H1 (cell line): ENCODE data around the gene RASGRP1. TPM values are rescaled to one million over a fixed set of nuclear protein-coding genes. Genes with fewer than 3 reads are reported as not detected.

ENCODE experiments used
- CTCF ChIA-PET: fragments of 300-600 bp; sonication (Branson Sonifier 250); formaldehyde crosslinking; loops from one replicate; lab custom pipeline; 2021; ENCODE audit not compliant: partially characterized antibody; lab: Charles Lee
- POLR2A ChIA-PET: fragments of 300-600 bp; sonication (Branson Sonifier 250); formaldehyde crosslinking; loops from one replicate; lab custom pipeline; 2021; ENCODE audit warnings: inconsistent platforms; ENCODE audit not compliant: partially characterized antibody; lab: Charles Lee
- DNase-seq, 2 experiments: peaks; one replicate each; pipeline versions ENCODE4 v3.0.0 to v3.0.0-alpha.2; 2010 to 2022; ENCODE audit warnings: low spot score in 2 of 2, low read depth in 1 of 2, mixed read lengths in 1 of 2
- FAIRE-seq: peaks from 2 replicates; lab custom pipeline; 2011; peaks lifted over from hg19 to GRCh38; lab: Jason Lieb, UNC
- H2AFZ ChIP-seq: 2 replicates; pipeline ENCODE4 v1.8.1; 2012; ENCODE audit warnings: low read length, inconsistent platforms
- H2AK5ac ChIP-seq: 2 replicates; pipeline ENCODE4 v1.6.1; 2013; ENCODE audit warnings: low read depth, low read length
- H2BK120ac ChIP-seq: replicated peaks from 2 replicates; pipeline ENCODE3; 2013; ENCODE audit warnings: low read depth, low read length, inconsistent platforms
- H2BK12ac ChIP-seq: 2 replicates; pipeline ENCODE4 v1.6.1; 2013; ENCODE audit warnings: low read depth, low read length
- H2BK15ac ChIP-seq: 2 replicates; pipeline ENCODE4 v1.6.1; 2013; ENCODE audit warnings: low read length
- H2BK20ac ChIP-seq: 2 replicates; pipeline ENCODE4 v1.6.1; 2013; ENCODE audit warnings: low read length
- H2BK5ac ChIP-seq: 2 replicates; pipeline ENCODE4 v1.6.1; 2013; ENCODE audit warnings: low read depth, low read length
- H3K14ac ChIP-seq: 2 replicates; pipeline ENCODE4 v1.6.1; 2013; ENCODE audit warnings: inconsistent platforms; ENCODE audit not compliant: insufficient read length
- H3K18ac ChIP-seq: 2 replicates; pipeline ENCODE4 v1.6.1; 2013; ENCODE audit warnings: low read length; ENCODE audit errors: extremely low read depth
- H3K23ac ChIP-seq: 2 replicates; pipeline ENCODE4 v1.6.1; 2013; ENCODE audit warnings: inconsistent platforms; ENCODE audit not compliant: insufficient read length
- H3K23me2 ChIP-seq: 2 replicates; pipeline ENCODE4 v1.6.1; 2013; ENCODE audit warnings: low read depth, low read length
- H3K27ac ChIP-seq: 2 replicates; pipeline ENCODE4 v1.6.1; 2011; ENCODE audit warnings: low read depth, low read length, inconsistent platforms
- H3K27me3 ChIP-seq, 4 experiments: replicated peaks in 1 of 4; 1 replicate in 1 of 4; 2 replicates in 3 of 4; pipeline versions ENCODE4 v1.6.1 to v1.8.1; 2011 to 2013; ENCODE audit warnings: low read length in 3 of 4, mild to moderate bottlenecking in 3 of 4, inconsistent platforms in 2 of 4, mixed read lengths in 2 of 4, moderate library complexity in 1 of 4; ENCODE audit not compliant: control insufficient read depth in 3 of 4, insufficient read depth in 3 of 4; ENCODE audit errors: extremely low read depth in 1 of 4
- H3K36me3 ChIP-seq, 4 experiments: 2 replicates each; pipeline versions ENCODE4 v1.6.1 to v1.8.1; 2011 to 2013; ENCODE audit warnings: mild to moderate bottlenecking in 4 of 4, low read length in 3 of 4, moderate library complexity in 2 of 4, control low read depth in 1 of 4, inconsistent platforms in 1 of 4; ENCODE audit not compliant: insufficient read depth in 4 of 4, control insufficient read depth in 2 of 4
- H3K4ac ChIP-seq: replicated peaks from 2 replicates; pipeline ENCODE3; 2013; ENCODE audit warnings: low read length, low read depth, mixed read lengths, inconsistent platforms; ENCODE audit not compliant: insufficient read length
- H3K4me1 ChIP-seq, 4 experiments: replicated peaks in 1 of 4; 1 replicate in 1 of 4; 2 replicates in 3 of 4; pipeline versions ENCODE4 v1.6.1 to v1.8.1; 2011 to 2013; ENCODE audit warnings: low read length in 3 of 4, inconsistent platforms in 2 of 4, mixed read lengths in 1 of 4; ENCODE audit not compliant: insufficient read depth in 4 of 4, control insufficient read depth in 3 of 4
- H3K4me2 ChIP-seq, 2 experiments: 2 replicates each; pipeline versions ENCODE4 v1.6.1 to v1.8.1; 2011 to 2013; ENCODE audit warnings: low read depth in 2 of 2, low read length in 2 of 2, control low read depth in 1 of 2, inconsistent platforms in 1 of 2, mild to moderate bottlenecking in 1 of 2; ENCODE audit not compliant: insufficient read depth in 1 of 2
- H3K4me3 ChIP-seq, 4 experiments: fragments of 200-600, 300-600 bp in 1 of 4; sonication (generic), shearing (Covaris generic), sonication (Bioruptor Twin) in 1 of 4; 2 replicates each; pipeline versions ENCODE4 v1.5.1 to v1.8.1; 2011 to 2016; ENCODE audit warnings: low read length in 4 of 4, low read depth in 3 of 4, control low read depth in 2 of 4, inconsistent platforms in 2 of 4, mild to moderate bottlenecking in 2 of 4, mixed read lengths in 1 of 4, moderate library complexity in 1 of 4; ENCODE audit not compliant: insufficient read depth in 2 of 4; ENCODE audit errors: extremely low read depth in 1 of 4
- H3K56ac ChIP-seq: replicated peaks from 2 replicates; pipeline ENCODE3; 2013; ENCODE audit warnings: low read depth, mild to moderate bottlenecking, mixed read lengths, low read length, inconsistent platforms; ENCODE audit not compliant: insufficient read length
- H3K79me1 ChIP-seq: 2 replicates; pipeline ENCODE4 v1.6.1; 2013; ENCODE audit warnings: low read depth, low read length, control low read depth
- H3K79me2 ChIP-seq, 2 experiments: 2 replicates each; pipeline versions ENCODE4 v1.6.1 to v1.8.1; 2012 to 2013; ENCODE audit warnings: low read length in 2 of 2, mild to moderate bottlenecking in 2 of 2, inconsistent platforms in 1 of 2; ENCODE audit not compliant: insufficient read depth in 2 of 2, control insufficient read depth in 1 of 2
- H3K9ac ChIP-seq, 4 experiments: replicated peaks in 1 of 4; 1 replicate in 1 of 4; 2 replicates in 3 of 4; pipeline versions ENCODE4 v1.6.1 to v1.8.1; 2011 to 2013; ENCODE audit warnings: low read depth in 3 of 4, low read length in 3 of 4, control low read depth in 2 of 4, mild to moderate bottlenecking in 2 of 4, moderate library complexity in 2 of 4, inconsistent platforms in 1 of 4; ENCODE audit errors: extremely low read depth in 1 of 4
- H3K9me3 ChIP-seq, 2 experiments: 2 replicates each; pipeline versions ENCODE4 v1.6.1 to v1.8.1; 2012 to 2013; ENCODE audit warnings: mild to moderate bottlenecking in 2 of 2, moderate library complexity in 2 of 2, control low read depth in 1 of 2, inconsistent platforms in 1 of 2, low read depth in 1 of 2, low read length in 1 of 2, mixed read lengths in 1 of 2; ENCODE audit not compliant: insufficient read depth in 2 of 2
- H4K20me1 ChIP-seq, 2 experiments: replicated peaks in 1 of 2; 2 replicates each; pipeline versions ENCODE3 to v1.8.1; 2011 to 2013; ENCODE audit warnings: inconsistent platforms in 2 of 2, low read length in 2 of 2, mild to moderate bottlenecking in 1 of 2; ENCODE audit not compliant: insufficient read depth in 2 of 2, control insufficient read depth in 1 of 2
- H4K5ac ChIP-seq: 2 replicates; pipeline ENCODE4 v1.6.1; 2013; ENCODE audit warnings: low read length, low read depth, mixed read lengths, inconsistent platforms; ENCODE audit not compliant: insufficient read length
- H4K8ac ChIP-seq: 2 replicates; pipeline ENCODE4 v1.8.0; 2013; ENCODE audit warnings: mild to moderate bottlenecking, moderate library complexity, low read length, inconsistent platforms; ENCODE audit not compliant: insufficient read depth; ENCODE audit errors: extremely low read depth
- H4K91ac ChIP-seq: replicated peaks from 2 replicates; pipeline ENCODE3; 2013; ENCODE audit warnings: low read length, mixed read lengths, inconsistent platforms; ENCODE audit not compliant: insufficient read length
- ATF3 ChIP-seq: IDR thresholded peaks from 2 replicates; pipeline ENCODE4 v1.6.1; 2011; ENCODE audit warnings: low read depth, mild to moderate bottlenecking, low read length; ENCODE audit not compliant: insufficient read depth
- CBX8 ChIP-seq: fragments of 300-800, 300-1000 bp; sonication (generic); IDR thresholded peaks from 2 replicates; pipeline ENCODE4 v1.7.1; 2016; ENCODE audit warnings: low read depth, low read length, borderline replicate concordance
- EGR1 ChIP-seq: IDR thresholded peaks from 2 replicates; pipeline ENCODE4 v1.6.1; 2011; ENCODE audit warnings: low read depth, low read length, borderline replicate concordance
- EP300 ChIP-seq, 2 experiments: IDR thresholded peaks; 1 replicate in 1 of 2; 2 replicates in 1 of 2; pipeline ENCODE4 v1.6.1; 2011 to 2012; ENCODE audit warnings: low read depth in 2 of 2, low read length in 2 of 2, mild to moderate bottlenecking in 2 of 2, borderline replicate concordance in 1 of 2, inconsistent platforms in 1 of 2, moderate library complexity in 1 of 2
- EZH2 ChIP-seq: fragments of 200-600 bp; sonication (generic); IDR thresholded peaks from 2 replicates; pipeline ENCODE4 v1.7.1; 2012; ENCODE audit warnings: low read depth, mild to moderate bottlenecking, moderate library complexity, low read length, inconsistent platforms; ENCODE audit not compliant: severe bottlenecking
- GTF2F1 ChIP-seq: IDR thresholded peaks from 2 replicates; pipeline ENCODE4 v1.6.1; 2012; ENCODE audit warnings: low read depth, low read length, improper control_type of control experiment, borderline replicate concordance
- HDAC6 ChIP-seq: IDR thresholded peaks from one replicate; pipeline ENCODE4 v1.7.1; 2012; ENCODE audit warnings: low read depth, mild to moderate bottlenecking, inconsistent platforms, low read length, moderate library complexity
- JUND ChIP-seq: IDR thresholded peaks from 2 replicates; pipeline ENCODE4 v1.6.1; 2011; ENCODE audit warnings: mild to moderate bottlenecking, improper control_type of control experiment, low read length
- KDM4A ChIP-seq: IDR thresholded peaks from one replicate; pipeline ENCODE4 v1.7.1; 2012; ENCODE audit warnings: low read depth, mild to moderate bottlenecking, moderate library complexity, low read length, inconsistent platforms; ENCODE audit not compliant: severe bottlenecking
- POLR2A ChIP-seq, 2 experiments: IDR thresholded peaks; 1 replicate in 1 of 2; 2 replicates in 1 of 2; pipeline ENCODE4 v1.6.1; 2011; ENCODE audit warnings: low read depth in 2 of 2, low read length in 2 of 2, mild to moderate bottlenecking in 2 of 2; ENCODE audit errors: control extremely low read depth in 1 of 2
- RXRA ChIP-seq: IDR thresholded peaks from 2 replicates; pipeline ENCODE4 v1.6.1; 2011; ENCODE audit warnings: low read depth, mild to moderate bottlenecking, low read length, moderate library complexity; ENCODE audit not compliant: insufficient read depth
- SAP30 ChIP-seq: fragments of 300-600 bp; sonication (generic); IDR thresholded peaks from 2 replicates; pipeline ENCODE4 v1.7.1; 2012; ENCODE audit warnings: low read length, moderate library complexity, mild to moderate bottlenecking, inconsistent platforms; ENCODE audit not compliant: insufficient read depth, insufficient replicate concordance
- WGBS, 2 experiments: shearing (Covaris generic) in 1 of 2; methylation state at CpG; one replicate each; pipeline versions ENCODE4 v1.1.6 to v1.1.7; 2013 to 2015; ENCODE audit warnings: low lambda C conversion rate in 2 of 2, mixed read lengths in 2 of 2, inconsistent platforms in 1 of 2, low coverage in 1 of 2, missing lambda C conversion rate in 1 of 2; ENCODE audit not compliant: insufficient replicate concordance in 2 of 2, insufficient coverage in 1 of 2, insufficient read length in 1 of 2; ENCODE audit errors: extremely low coverage in 1 of 2, missing lambda C conversion rate in 1 of 2; 5-methylcytosine and 5-hydroxymethylcytosine counted together
- polyA plus RNA-seq, 7 experiments: library from polyadenylated mRNA; depleted of rRNA in 3 of 7; stranded (reverse) in 5 of 7; unstranded in 2 of 7; fragments of >200 nt in 5 of 7; fragments of 200-250 nt in 2 of 7; gene quantifications; 1 replicate in 5 of 7; 2 replicates in 1 of 7; 4 replicates in 1 of 7; pipeline versions ENCODE4 v1.2.1 to v1.2.3, GENCODE V29; 2011 to 2013; ENCODE audit warnings: missing spikeins in 2 of 7, mixed read lengths in 2 of 7
- total RNA-seq: library from RNA; stranded (reverse); fragmentation: NEBNext Ultra II Directional; extraction: Animal tissue kit (Norgen Biotek cat#: 25700); gene quantifications from 2 replicates; pipeline ENCODE4 v1.2.1, GENCODE V29; 2021

The RASGRP1 gene
- total and polyA plus RNA-seq, 2 of the 8 experiments (the other 6 are each of a cell fraction or from before 2014, with no cell fraction given), result 1.1 to 2.1 TPM

GRCh38 chr15:38605744-38606143 is 41.1 kb upstream of the RASGRP1 start:
- Histone ChIP-seq H4K5ac (no peak overlapping the region), H2BK20ac (no peak overlapping the region), H4K91ac (no peak overlapping the region), H4K8ac (no peak overlapping the region), H2BK5ac (no peak overlapping the region), H3K79me1 (no peaks in the 10 kb centered on the region), H3K14ac (no peak overlapping the region), H3K4me3 (no peak overlapping the region), H2BK15ac (no peak overlapping the region), H4K20me1 (no peaks in the 10 kb centered on the region), H3K9me3 (no peaks in the 10 kb centered on the region), H3K27ac (no peak overlapping the region), H3K4me1 (peaks cover 0 to 2% (median 0%) of the 10 kb centered on the region in 4 experiments; a peak in 2 of 7 replicates), H3K9ac (no peak overlapping the region), H3K23me2 (no peaks in the 10 kb centered on the region), H3K27me3 (no peaks in the 10 kb centered on the region), H2AFZ (0 out of 2 replicates have a peak overlapping the region, but pooled peaks have one; percentile 40), H2BK12ac (no peak overlapping the region), H3K56ac (no peak overlapping the region), H3K79me2 (no peaks in the 10 kb centered on the region), H3K4ac (no peak overlapping the region), H3K4me2 (no peak overlapping the region), H3K18ac (no peak overlapping the region), H2AK5ac (no peak overlapping the region), H3K23ac (no peak overlapping the region), H2BK120ac (no peak overlapping the region), H3K36me3 (no peaks in the 10 kb centered on the region)
- FAIRE-seq (no peak), DNase-seq (no peak)
- POLR2A ChIA-PET, result no interaction called here
- WGBS, 2 experiments, result 97% methylated on average over 3 of the region's 3 CpGs; no CpG with 5 or more reads in 1 of the 2 experiments
- CTCF ChIA-PET, result interaction anchor here (1.2 kb wide), 1 partner anchor 42 kb away, joined by 3 read pairs; no protein-coding TSS in a partner anchor
- no peak for TF ChIP-seq EZH2
- no peak for TF ChIP-seq RXRA
- TF ChIP-seq POLR2A (IDR thresholded peaks at IDR 0.05; ENCODE audit: control extremely low read depth in 1 of 2, low read depth in 2 of 2, low read length in 2 of 2), result no peak
- TF ChIP-seq KDM4A, result no peak
- TF ChIP-seq EP300 (IDR thresholded peaks at IDR 0.05; ENCODE audit: borderline replicate concordance in 1 of 2, low read depth in 2 of 2, low read length in 2 of 2), result no peak
- TF ChIP-seq SAP30, result no peak
- TF ChIP-seq GTF2F1, result no peak
- no peak for TF ChIP-seq JUND
- no peak for TF ChIP-seq EGR1
- no peak for TF ChIP-seq HDAC6
- TF ChIP-seq CBX8, result no peak
- TF ChIP-seq ATF3, result no peak
